DOHH2 (cell line): Measurements from ENCODE around the gene COPS8.

Experiments used
- H3F3A ChIP-seq: fragments of 200-600 bp; sonication (generic), shearing (Covaris generic); 2 replicates; pipeline ENCODE4 v1.6.0; 2016; ENCODE audit warnings: antibody characterized with exemption, mild to moderate bottlenecking; ENCODE audit not compliant: control insufficient read depth, insufficient read depth
- H3K27ac ChIP-seq: fragments of 200-600 bp; sonication (generic); 2 replicates; pipeline ENCODE4 v1.5.1; 2014; ENCODE audit warnings: low read depth, mild to moderate bottlenecking, low read length, moderate library complexity
- H3K27me3 ChIP-seq: fragments of 200-600 bp; sonication (generic); 2 replicates; pipeline ENCODE4 v1.6.1; 2014; ENCODE audit warnings: mild to moderate bottlenecking, low read length, mixed read lengths; ENCODE audit not compliant: control insufficient read depth
- H3K36me3 ChIP-seq: fragments of 200-600 bp; sonication (generic); 2 replicates; pipeline ENCODE4 v1.6.1; 2014; ENCODE audit warnings: mild to moderate bottlenecking, low read length, moderate library complexity, mixed read lengths; ENCODE audit not compliant: control insufficient read depth
- H3K4me1 ChIP-seq: fragments of 200-600 bp; sonication (generic); 2 replicates; pipeline ENCODE4 v1.6.1; 2014; ENCODE audit warnings: mild to moderate bottlenecking, low read length, mixed read lengths; ENCODE audit not compliant: control insufficient read depth
- H3K4me2 ChIP-seq: fragments of 200-600 bp; sonication (generic); 2 replicates; pipeline ENCODE4 v1.6.0; 2014; ENCODE audit warnings: mild to moderate bottlenecking, low read length, moderate library complexity
- H3K4me3 ChIP-seq: fragments of 200-600 bp; sonication (generic); 2 replicates; pipeline ENCODE4 v1.5.1; 2014; ENCODE audit warnings: mild to moderate bottlenecking, low read length, mixed read lengths
- H3K79me2 ChIP-seq: fragments of 200-600 bp; sonication (generic); 2 replicates; pipeline ENCODE4 v1.6.1; 2014; ENCODE audit warnings: mild to moderate bottlenecking, low read length, mixed read lengths; ENCODE audit not compliant: control insufficient read depth
- H3K9me2 ChIP-seq: fragments of 200-600 bp; sonication (generic); replicated peaks from 2 replicates; pipeline ENCODE4 v1.6.1; 2014; ENCODE audit warnings: mild to moderate bottlenecking, low read length, mixed read lengths; ENCODE audit not compliant: control insufficient read depth
- H3K9me3 ChIP-seq: fragments of 200-600 bp; sonication (generic); 2 replicates; pipeline ENCODE4 v1.6.1; 2014; ENCODE audit warnings: antibody characterized with exemption, low read length, mixed read lengths; ENCODE audit not compliant: control insufficient read depth, insufficient read depth
- H4K20me1 ChIP-seq: fragments of 200-600 bp; sonication (generic); 2 replicates; pipeline ENCODE4 v1.6.0; 2014; ENCODE audit warnings: low read depth, mild to moderate bottlenecking, antibody characterized with exemption, low read length, moderate library complexity; ENCODE audit not compliant: control insufficient read depth, insufficient read depth
- EZH2phosphoT487 ChIP-seq: fragments of 200-600 bp; sonication (generic); IDR thresholded peaks from 2 replicates; pipeline ENCODE4 v1.6.1; 2017; ENCODE audit warnings: borderline replicate concordance, mild to moderate bottlenecking, antibody characterized with exemption, low read length, moderate library complexity, mixed read lengths
- TF ChIP-seq, protein P1 (sequence below): fragments of 200-600 bp; sonication (generic); IDR thresholded peaks from one replicate; pipeline ENCODE4 v1.5.1; 2014; ENCODE audit warnings: antibody characterized with exemption, mild to moderate bottlenecking, low read depth, low read length; ENCODE audit not compliant: poor library complexity, severe bottlenecking

COPS8 gene

DNA sequence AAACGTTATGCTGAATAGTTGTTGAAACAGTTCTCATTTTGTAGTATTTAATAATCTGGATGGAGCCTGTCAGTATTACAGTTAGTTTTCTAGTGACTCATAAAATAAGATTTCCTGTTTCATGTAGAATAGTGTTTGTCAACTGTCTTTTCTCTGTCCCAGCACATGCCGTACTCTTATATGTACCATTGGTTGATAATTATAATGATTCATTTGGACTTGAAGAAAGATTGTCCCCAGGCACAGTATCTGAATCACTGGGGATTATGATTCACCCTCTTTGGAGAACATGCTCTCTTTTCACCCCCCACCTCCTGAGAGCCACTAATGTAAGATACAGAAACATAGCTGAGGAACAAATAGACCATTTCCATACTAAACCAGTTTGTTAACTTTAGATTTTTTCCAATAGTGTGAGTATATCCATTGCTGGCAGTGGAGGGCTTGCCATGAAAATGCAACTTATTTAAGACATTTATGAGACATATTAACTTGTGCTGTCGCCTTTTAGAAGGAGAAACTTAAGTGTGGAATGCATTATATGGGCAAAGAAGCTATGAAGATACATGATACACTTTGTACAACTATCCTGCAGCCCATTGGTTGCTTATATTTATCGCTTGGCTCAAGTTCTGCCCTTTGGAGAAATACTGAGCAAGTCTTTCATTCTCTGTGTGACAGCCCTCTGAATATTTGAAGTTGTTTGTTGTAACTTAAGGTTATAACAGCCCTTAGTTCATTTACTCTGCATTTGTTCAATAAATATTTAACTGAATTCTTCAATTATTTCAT is 12.4 kb downstream of the COPS8 start:
- Histone ChIP-seq H3K9me2 (no peaks in the 10 kb centered on the region), H3K9me3 (no peaks in the 10 kb centered on the region), H3K4me2 (no peak overlapping the region), H3K36me3 (peaks cover 76% of the 10 kb centered on the region), H3K4me1 (no peaks in the 10 kb centered on the region), H3K4me3 (no peak overlapping the region), H4K20me1 (no peaks in the 10 kb centered on the region), H3K79me2 (peaks cover 5% of the 10 kb centered on the region), H3F3A (no peaks in the 10 kb centered on the region), H3K27ac (no peak overlapping the region), H3K27me3 (no peaks in the 10 kb centered on the region)
- TF ChIP-seq, protein P1, sequence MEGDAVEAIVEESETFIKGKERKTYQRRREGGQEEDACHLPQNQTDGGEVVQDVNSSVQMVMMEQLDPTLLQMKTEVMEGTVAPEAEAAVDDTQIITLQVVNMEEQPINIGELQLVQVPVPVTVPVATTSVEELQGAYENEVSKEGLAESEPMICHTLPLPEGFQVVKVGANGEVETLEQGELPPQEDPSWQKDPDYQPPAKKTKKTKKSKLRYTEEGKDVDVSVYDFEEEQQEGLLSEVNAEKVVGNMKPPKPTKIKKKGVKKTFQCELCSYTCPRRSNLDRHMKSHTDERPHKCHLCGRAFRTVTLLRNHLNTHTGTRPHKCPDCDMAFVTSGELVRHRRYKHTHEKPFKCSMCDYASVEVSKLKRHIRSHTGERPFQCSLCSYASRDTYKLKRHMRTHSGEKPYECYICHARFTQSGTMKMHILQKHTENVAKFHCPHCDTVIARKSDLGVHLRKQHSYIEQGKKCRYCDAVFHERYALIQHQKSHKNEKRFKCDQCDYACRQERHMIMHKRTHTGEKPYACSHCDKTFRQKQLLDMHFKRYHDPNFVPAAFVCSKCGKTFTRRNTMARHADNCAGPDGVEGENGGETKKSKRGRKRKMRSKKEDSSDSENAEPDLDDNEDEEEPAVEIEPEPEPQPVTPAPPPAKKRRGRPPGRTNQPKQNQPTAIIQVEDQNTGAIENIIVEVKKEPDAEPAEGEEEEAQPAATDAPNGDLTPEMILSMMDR: no peak
- no peak for TF ChIP-seq EZH2phosphoT487

DNA sequence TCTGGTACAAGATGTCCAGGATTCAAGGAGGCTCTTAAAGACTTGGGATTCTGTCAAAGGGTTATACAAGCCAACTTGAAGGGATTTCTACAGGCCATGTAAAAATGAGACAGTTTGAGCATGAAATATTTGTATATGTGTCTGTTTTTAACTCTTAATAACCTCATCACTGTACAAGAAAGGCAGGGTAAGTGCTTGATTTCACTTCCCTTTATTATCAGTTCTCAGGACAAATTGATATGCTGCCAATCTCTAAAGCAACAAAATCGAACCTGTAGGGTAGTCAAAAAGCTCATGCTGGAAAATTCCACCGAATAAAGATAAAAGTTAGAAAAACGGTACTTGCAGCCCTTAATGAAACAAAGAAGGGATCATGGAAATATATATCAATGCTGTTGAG is 14.1 kb downstream of the COPS8 start:
- Histone ChIP-seq H3K4me2 (no peak overlapping the region), H3K9me3 (no peaks in the 10 kb centered on the region), H3K4me1 (no peaks in the 10 kb centered on the region), H3K36me3 (peaks cover 61% of the 10 kb centered on the region), H3F3A (no peaks in the 10 kb centered on the region), H3K79me2 (no peaks in the 10 kb centered on the region), H3K4me3 (no peak overlapping the region), H3K27me3 (no peaks in the 10 kb centered on the region), H3K9me2 (no peaks in the 10 kb centered on the region), H4K20me1 (no peaks in the 10 kb centered on the region), H3K27ac (no peak overlapping the region)
- TF ChIP-seq EZH2phosphoT487: no peak
- TF ChIP-seq, protein P1: no peak

DNA sequence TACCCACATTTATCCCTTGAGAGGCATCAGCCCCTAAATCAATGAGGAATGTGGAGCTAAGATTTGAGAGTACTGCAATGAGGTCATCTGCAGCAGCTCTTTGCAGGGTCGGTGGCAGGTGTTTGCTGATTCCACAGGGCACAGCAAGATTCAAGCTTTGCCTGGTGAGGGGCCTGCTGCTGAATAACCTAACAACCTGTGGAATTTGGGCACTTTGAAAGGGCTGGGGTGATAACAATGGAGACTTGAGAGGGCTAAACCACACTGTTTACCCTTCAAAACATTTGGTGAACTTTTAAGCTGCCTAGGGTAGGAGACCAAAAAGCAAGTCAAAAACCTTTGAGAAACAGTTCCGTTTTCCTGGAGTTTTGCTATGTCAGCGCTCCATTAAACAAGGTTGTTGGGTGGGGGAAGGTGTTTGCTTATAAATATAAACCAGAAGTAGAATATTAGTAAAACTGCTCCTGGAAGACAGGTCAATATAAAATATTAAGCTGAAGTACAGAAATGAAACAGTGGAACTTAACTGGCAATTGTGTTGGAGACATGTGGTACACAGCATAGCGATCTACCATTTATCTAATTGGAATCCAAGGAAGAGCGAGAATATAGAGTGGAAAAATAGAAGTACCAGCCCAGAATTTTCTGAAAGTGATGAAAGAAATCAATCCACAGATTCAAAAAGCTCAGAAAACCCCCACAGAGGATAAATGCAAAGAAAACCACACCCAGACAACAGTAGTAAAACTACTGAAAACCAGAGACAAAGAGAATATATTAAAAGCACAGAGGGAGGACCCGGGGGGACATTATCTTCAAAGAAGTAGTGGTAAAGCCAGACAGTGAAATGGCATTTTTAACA is 15.7 kb downstream of the COPS8 start:
- Histone ChIP-seq H3K27me3 (no peaks in the 10 kb centered on the region), H3K9me3 (no peaks in the 10 kb centered on the region), H3K36me3 (peaks cover 48% of the 10 kb centered on the region), H3K79me2 (no peaks in the 10 kb centered on the region), H3K9me2 (no peaks in the 10 kb centered on the region), H4K20me1 (no peaks in the 10 kb centered on the region), H3K4me3 (no peak overlapping the region), H3K4me2 (no peak overlapping the region), H3K4me1 (no peaks in the 10 kb centered on the region), H3F3A (no peaks in the 10 kb centered on the region), H3K27ac (no peak overlapping the region)
- TF ChIP-seq, protein P1: no peak
- TF ChIP-seq EZH2phosphoT487: no peak
